OCI-LY3 (cell line): Measurements from ENCODE around the gene SLC41A3.

ENCODE experiments used
- H2AFZ ChIP-seq: fragments of 200-600, 300-600 bp; shearing (Covaris generic); 2 replicates; pipeline ENCODE4 v1.6.0; 2014; ENCODE audit warnings: antibody characterized with exemption, low read depth, low read length
- H3K27ac ChIP-seq: fragments of 200-600, 300-600 bp; sonication (generic); 2 replicates; pipeline ENCODE4 v1.5.1; 2014; ENCODE audit warnings: mild to moderate bottlenecking, low read length, moderate library complexity, mixed read lengths
- H3K27me3 ChIP-seq: fragments of 200-600, 300-600 bp; sonication (generic); 2 replicates; pipeline ENCODE4 v1.6.1; 2014; ENCODE audit warnings: low read depth, low read length, mixed read lengths
- H3K36me3 ChIP-seq: fragments of 200-600, 300-600 bp; sonication (generic); replicated peaks from 2 replicates; pipeline ENCODE3; 2014; ENCODE audit warnings: low read depth, low read length, mixed read lengths
- H3K4me1 ChIP-seq: fragments of 300-600, 200-600 bp; sonication (generic); 2 replicates; pipeline ENCODE4 v1.6.1; 2014; ENCODE audit warnings: low read length, mixed read lengths
- H3K4me2 ChIP-seq: fragments of 200-600, 300-600 bp; sonication (generic); 2 replicates; pipeline ENCODE4 v1.6.1; 2014; ENCODE audit warnings: low read length, mixed read lengths
- H3K4me3 ChIP-seq: fragments of 300-600, 200-600 bp; sonication (generic); 2 replicates; pipeline ENCODE4 v1.5.1; 2014; ENCODE audit warnings: antibody characterized with exemption, mild to moderate bottlenecking, low read length, moderate library complexity
- H3K79me2 ChIP-seq: fragments of 300-600, 200-600 bp; shearing (Covaris generic); 2 replicates; pipeline ENCODE4 v1.6.1; 2014; ENCODE audit warnings: mild to moderate bottlenecking, low read length, mixed read lengths
- H3K9ac ChIP-seq: fragments of 300-600, 200-600 bp; shearing (Covaris generic); 2 replicates; pipeline ENCODE4 v1.6.0; 2014; ENCODE audit warnings: mild to moderate bottlenecking, low read length, moderate library complexity
- H3K9me3 ChIP-seq: fragments of 200-600, 300-600 bp; shearing (Covaris generic); 2 replicates; pipeline ENCODE4 v1.6.1; 2014; ENCODE audit warnings: low read length, mixed read lengths; ENCODE audit not compliant: insufficient read depth
- H4K20me1 ChIP-seq: fragments of 200-600, 300-600 bp; sonication (generic); 2 replicates; pipeline ENCODE4 v1.6.1; 2016; ENCODE audit warnings: low read length, mixed read lengths; ENCODE audit not compliant: insufficient read depth
- EZH2phosphoT487 ChIP-seq: fragments of 200-600 bp; shearing (Covaris generic); IDR thresholded peaks from 2 replicates; pipeline ENCODE4 v1.6.1; 2018; ENCODE audit warnings: antibody characterized with exemption, mixed run types, low read depth
- TF ChIP-seq, protein P1 (sequence below): fragments of 200-600, 300-600 bp; sonication (generic); IDR thresholded peaks from 2 replicates; pipeline ENCODE4 v1.5.1; 2014; ENCODE audit warnings: antibody characterized with exemption, low read length, low read depth

SLC41A3 gene

DNA sequence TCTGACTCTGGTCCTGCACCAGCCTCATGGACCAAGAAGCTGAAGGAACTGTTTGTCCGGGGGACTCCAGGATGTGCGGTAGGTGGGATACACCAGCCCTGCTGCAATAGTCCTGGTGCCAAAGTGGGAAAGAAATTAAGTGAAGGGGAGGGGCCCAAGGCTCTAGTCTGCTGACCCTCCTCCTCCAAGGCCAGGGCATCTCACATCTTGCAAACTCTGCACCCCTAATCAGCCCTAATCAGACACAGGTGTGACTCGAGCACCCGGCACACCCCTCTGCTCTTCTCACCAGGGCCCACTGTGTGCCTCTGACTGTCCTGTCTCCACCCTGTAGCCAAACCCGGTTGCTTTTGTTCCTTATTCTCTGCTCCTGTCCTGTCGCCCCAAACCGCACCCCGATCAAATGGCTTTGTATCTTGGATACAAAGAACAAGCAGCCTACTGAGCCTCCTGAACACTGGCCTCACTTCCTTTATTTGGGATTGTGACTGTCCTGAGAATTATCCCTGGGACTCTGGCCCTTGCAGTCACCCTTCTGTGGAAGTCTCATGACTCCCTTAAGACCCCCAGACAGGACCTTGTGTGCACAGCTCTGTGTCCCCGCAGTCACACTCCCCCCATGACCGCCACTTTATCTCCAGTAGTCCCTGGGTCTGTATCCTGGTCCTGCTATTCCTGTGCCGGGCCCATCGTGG lies 26.7 kb upstream of the SLC41A3 start:
- Histone ChIP-seq H3K4me1 (no peaks in the 10 kb centered on the region), H2AFZ (no peak overlapping the region), H4K20me1 (no peaks in the 10 kb centered on the region), H3K9ac (no peak overlapping the region), H3K79me2 (no peaks in the 10 kb centered on the region), H3K4me3 (no peak overlapping the region), H3K9me3 (no peaks in the 10 kb centered on the region), H3K4me2 (no peak overlapping the region), H3K27ac (no peak overlapping the region), H3K36me3 (no peaks in the 10 kb centered on the region), H3K27me3 (no peaks in the 10 kb centered on the region)
- TF ChIP-seq, protein P1, sequence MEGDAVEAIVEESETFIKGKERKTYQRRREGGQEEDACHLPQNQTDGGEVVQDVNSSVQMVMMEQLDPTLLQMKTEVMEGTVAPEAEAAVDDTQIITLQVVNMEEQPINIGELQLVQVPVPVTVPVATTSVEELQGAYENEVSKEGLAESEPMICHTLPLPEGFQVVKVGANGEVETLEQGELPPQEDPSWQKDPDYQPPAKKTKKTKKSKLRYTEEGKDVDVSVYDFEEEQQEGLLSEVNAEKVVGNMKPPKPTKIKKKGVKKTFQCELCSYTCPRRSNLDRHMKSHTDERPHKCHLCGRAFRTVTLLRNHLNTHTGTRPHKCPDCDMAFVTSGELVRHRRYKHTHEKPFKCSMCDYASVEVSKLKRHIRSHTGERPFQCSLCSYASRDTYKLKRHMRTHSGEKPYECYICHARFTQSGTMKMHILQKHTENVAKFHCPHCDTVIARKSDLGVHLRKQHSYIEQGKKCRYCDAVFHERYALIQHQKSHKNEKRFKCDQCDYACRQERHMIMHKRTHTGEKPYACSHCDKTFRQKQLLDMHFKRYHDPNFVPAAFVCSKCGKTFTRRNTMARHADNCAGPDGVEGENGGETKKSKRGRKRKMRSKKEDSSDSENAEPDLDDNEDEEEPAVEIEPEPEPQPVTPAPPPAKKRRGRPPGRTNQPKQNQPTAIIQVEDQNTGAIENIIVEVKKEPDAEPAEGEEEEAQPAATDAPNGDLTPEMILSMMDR = no peak
- TF ChIP-seq EZH2phosphoT487 = no peak

DNA sequence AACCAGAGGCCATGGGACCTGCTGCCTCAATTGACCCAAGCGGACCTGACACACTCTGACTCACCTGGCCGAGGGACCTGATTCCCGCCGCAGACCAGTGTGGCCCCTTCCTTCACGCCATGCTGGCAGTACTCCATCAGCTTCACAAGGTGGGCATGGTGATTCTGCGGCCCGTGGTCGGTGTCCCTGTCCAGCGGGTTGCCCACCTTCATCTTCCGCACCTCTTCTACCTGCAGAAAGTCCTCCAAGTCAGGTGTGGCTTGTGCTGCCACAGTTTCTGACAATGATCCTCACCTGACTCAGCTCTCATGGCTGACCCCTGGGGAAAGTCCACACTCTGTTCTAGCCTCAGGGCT lies 25.9 kb upstream of the SLC41A3 start:
- Histone ChIP-seq H3K4me2 (no peak overlapping the region), H3K4me1 (no peaks in the 10 kb centered on the region), H3K27me3 (no peaks in the 10 kb centered on the region), H3K4me3 (no peak overlapping the region), H3K36me3 (no peaks in the 10 kb centered on the region), H4K20me1 (no peaks in the 10 kb centered on the region), H3K9ac (no peak overlapping the region), H3K9me3 (no peaks in the 10 kb centered on the region), H3K79me2 (no peaks in the 10 kb centered on the region), H2AFZ (no peak overlapping the region), H3K27ac (no peak overlapping the region)
- no peak for TF ChIP-seq EZH2phosphoT487
- TF ChIP-seq, protein P1 = no peak

DNA sequence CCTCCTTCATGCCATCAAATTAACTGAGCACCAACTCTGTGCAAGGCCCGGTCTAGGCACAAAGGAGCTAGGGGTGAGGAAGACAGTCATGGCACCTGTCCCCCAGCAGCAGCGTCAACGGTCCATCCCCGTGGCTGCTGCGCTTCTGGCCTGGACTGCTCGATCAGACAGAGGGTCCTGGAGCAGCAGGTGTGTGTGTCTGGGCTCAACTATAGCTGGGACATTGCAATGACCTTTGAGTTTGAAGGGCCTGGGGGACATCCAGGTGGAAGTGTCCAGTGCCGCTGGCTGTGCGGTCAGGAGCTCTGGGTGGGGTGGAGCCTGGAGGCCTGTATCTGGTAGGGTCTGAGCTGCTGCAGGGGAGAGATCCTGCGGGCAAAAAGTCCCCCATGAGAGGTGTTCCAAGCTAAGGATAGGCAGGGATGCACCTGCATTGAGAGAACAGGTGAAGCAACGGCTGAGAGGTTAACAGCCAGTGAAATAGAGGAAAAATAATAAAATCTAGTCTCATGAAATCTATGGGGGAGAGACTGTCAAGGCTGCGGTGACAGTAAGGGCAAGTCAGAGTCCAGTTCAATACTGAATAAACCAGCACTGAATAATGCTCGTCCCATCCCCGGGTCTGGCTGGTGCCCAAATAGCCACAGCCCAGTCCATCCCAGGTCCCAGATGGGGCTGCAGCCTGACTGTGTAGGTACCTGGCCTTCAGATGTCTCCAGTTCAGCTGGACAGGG lies 25.4 kb upstream of the SLC41A3 start:
- H3K36me3 ChIP-seq = no peaks in the 10 kb centered on the region
- no peak overlapping the region for H3K9ac ChIP-seq
- H3K9me3 ChIP-seq = no peaks in the 10 kb centered on the region
- no peaks in the 10 kb centered on the region for H3K27me3 ChIP-seq
- TF ChIP-seq, protein P1 = no peak
- no peak for TF ChIP-seq EZH2phosphoT487
- H3K27ac ChIP-seq = no peak overlapping the region
- no peaks in the 10 kb centered on the region for H4K20me1 ChIP-seq
- H3K79me2 ChIP-seq = no peaks in the 10 kb centered on the region
- H2AFZ ChIP-seq = no peak overlapping the region
- H3K4me1 ChIP-seq = no peaks in the 10 kb centered on the region
- no peak overlapping the region for H3K4me3 ChIP-seq
- no peak overlapping the region for H3K4me2 ChIP-seq

DNA sequence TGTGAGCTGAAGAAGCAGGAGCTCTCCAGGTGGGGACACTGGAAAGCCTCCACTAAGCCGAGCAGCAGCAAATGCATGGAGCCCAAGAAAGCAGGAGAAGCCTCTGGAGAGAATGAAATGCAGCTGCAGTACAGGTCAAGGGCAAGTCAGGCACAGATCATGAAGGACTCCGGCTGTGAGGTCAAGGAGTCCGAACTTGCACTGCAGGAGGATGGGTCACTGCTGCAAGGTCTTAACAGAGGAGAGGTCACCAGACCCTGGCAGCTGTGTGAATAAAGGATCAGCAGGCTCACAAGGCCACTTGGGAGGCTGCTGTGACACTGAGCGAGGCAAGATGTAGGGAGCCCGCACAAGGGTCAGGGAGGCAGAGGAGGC lies 24.7 kb upstream of the SLC41A3 start:
- no peaks in the 10 kb centered on the region for H4K20me1 ChIP-seq
- no peaks in the 10 kb centered on the region for H3K79me2 ChIP-seq
- no peaks in the 10 kb centered on the region for H3K27me3 ChIP-seq
- no peak overlapping the region for H3K27ac ChIP-seq
- no peaks in the 10 kb centered on the region for H3K4me1 ChIP-seq
- no peak overlapping the region for H3K9ac ChIP-seq
- H3K36me3 ChIP-seq = no peaks in the 10 kb centered on the region
- H3K9me3 ChIP-seq = no peaks in the 10 kb centered on the region
- no peak for TF ChIP-seq EZH2phosphoT487
- TF ChIP-seq, protein P1 = no peak
- no peak overlapping the region for H3K4me3 ChIP-seq
- H3K4me2 ChIP-seq = no peak overlapping the region
- H2AFZ ChIP-seq = no peak overlapping the region
